HepG2 (cell line): Measurements from ENCODE around the gene NXN.
"Not testable (repeated sequence)": the region's sequence is repeated elsewhere in the genome, so short reads cannot be mapped to it uniquely, and the experiment has no call there.

Source experiments
- CHD2 ChIP-seq: IDR thresholded peaks from 2 replicates; pipeline ENCODE4 v1.6.1; 2011; ENCODE audit warnings: low read depth, low read length, improper control_type of control experiment
- CTCF ChIP-seq: sonication (generic); formaldehyde crosslinking; IDR thresholded peaks from 2 replicates; pipeline ENCODE4 v1.5.0; 2020; ENCODE audit warnings: mild to moderate bottlenecking, missing genetic modification reagents, moderate library complexity
- ELF1 ChIP-seq: sonication (generic); formaldehyde crosslinking; IDR thresholded peaks from 2 replicates; pipeline ENCODE4 v1.4.0; 2020; ENCODE audit warnings: missing genetic modification reagents
- EZH2 ChIP-seq: conservative IDR thresholded peaks from 2 replicates; pipeline ENCODE4 v1.6.1; 2012; ENCODE audit warnings: mild to moderate bottlenecking, low read depth, low read length, moderate library complexity
- KDM1A ChIP-seq: IDR thresholded peaks from 2 replicates; pipeline ENCODE4 v1.6.1; 2016; ENCODE audit warnings: missing compliant biosample characterization
- KLF13 ChIP-seq: sonication (generic); formaldehyde crosslinking; IDR thresholded peaks from 2 replicates; pipeline ENCODE4 v1.4.0; 2020; ENCODE audit warnings: mild to moderate bottlenecking, missing genetic modification reagents
- MXI1 ChIP-seq: IDR thresholded peaks from 3 replicates; pipeline ENCODE4 v1.6.1; 2012; ENCODE audit warnings: low read depth, low read length, inconsistent platforms, borderline replicate concordance
- NAIF1 ChIP-seq: sonication (generic); formaldehyde crosslinking; IDR thresholded peaks from 2 replicates; pipeline ENCODE4 v1.5.0; 2020; ENCODE audit warnings: mild to moderate bottlenecking, missing genetic modification reagents, borderline replicate concordance
- NR2F2 ChIP-seq: IDR thresholded peaks from 2 replicates; pipeline ENCODE4 v1.6.1; 2012; ENCODE audit warnings: low read depth, inconsistent platforms, borderline replicate concordance
- SATB2 ChIP-seq: sonication (generic); formaldehyde crosslinking; IDR thresholded peaks from 2 replicates; pipeline ENCODE4 v1.5.0; 2020; ENCODE audit warnings: missing genetic modification reagents
- SMAD3 ChIP-seq: sonication (generic); formaldehyde crosslinking; IDR thresholded peaks from 2 replicates; pipeline ENCODE4 v1.4.0; 2020; ENCODE audit warnings: missing genetic modification reagents
- STAT5B ChIP-seq: sonication (generic); formaldehyde crosslinking; IDR thresholded peaks from 2 replicates; pipeline ENCODE4 v1.4.0; 2020; ENCODE audit warnings: missing genetic modification reagents
- ZNF138 ChIP-seq: sonication (generic); formaldehyde crosslinking; IDR thresholded peaks from 2 replicates; pipeline ENCODE4 v1.5.0; 2020; ENCODE audit warnings: mild to moderate bottlenecking, low read depth, missing genetic modification reagents
- ZNF879 ChIP-seq: sonication (generic); formaldehyde crosslinking; IDR thresholded peaks from 2 replicates; pipeline ENCODE4 v1.8.1; 2023; ENCODE audit warnings: missing genetic modification reagents

- TF ChIP-seq NAIF1; CTCF (CRISPR knock-in tag); STAT5B; KDM1A; NR2F2; KLF13 (CRISPR knock-in tag); MXI1; CHD2; ZNF138 (CRISPR knock-in tag); EZH2; ELF1 (CRISPR knock-in tag); SATB2; SMAD3 (CRISPR knock-in tag); ZNF879: not testable (repeated sequence)
Measured at GRCh38 chr17:835721-836120, 143.9 kb downstream of the NXN start.
